Activated T-helper 2 cell treated with anti-CD3 and anti-CD28 coated beads, Interferon-gamma antibody, Interleukin-2, Interleukin-4, amounts not matched to agents 10 μg/mL and 5 μg/mL and 100 μg/mL, durations not matched to agents 14 hours and 24 hours and 36 hours (primary cell): ENCODE results near the gene CATSPERD. TPM values are rescaled to one million over a fixed set of nuclear protein-coding genes. Genes with fewer than 3 reads are reported as not detected.
A peak's percentile ranks its signal among the peaks of the same experiment; 100 is the strongest.

Source experiments
- DNase-seq: peaks from one replicate; pipeline ENCODE4 v3.0.0; 2021; ENCODE audit warnings: low spot score
- H3K27ac Mint-ChIP-seq: one replicate; pipeline ENCODE4 v1.8.0; 2021; ENCODE audit warnings: mixed read lengths
- H3K27me3 Mint-ChIP-seq: one replicate; pipeline ENCODE4 v1.8.0; 2021; ENCODE audit warnings: low read depth, mixed read lengths
- H3K36me3 Mint-ChIP-seq: one replicate; pipeline ENCODE4 v1.8.0; 2021; ENCODE audit warnings: low read depth, mixed read lengths
- H3K4me1 Mint-ChIP-seq: one replicate; pipeline ENCODE4 v1.8.0; 2021; ENCODE audit warnings: low read depth, mixed read lengths
- H3K4me3 Mint-ChIP-seq: one replicate; pipeline ENCODE4 v1.8.0; 2021; ENCODE audit warnings: low read depth, mild to moderate bottlenecking, moderate library complexity, mixed read lengths
- H3K9me3 Mint-ChIP-seq: one replicate; pipeline ENCODE4 v1.8.0; 2021; ENCODE audit warnings: mixed read lengths
- intact Hi-C: fragments of 100-400 bp; cut with micrococcal nuclease; formaldehyde crosslinking; loops from one replicate; pipeline ENCODE4 v1.15.1; 2023
- total RNA-seq: library from RNA; stranded (reverse); gene quantifications from 2 replicates; pipeline ENCODE4 v1.2.3, GENCODE V29; 2022

CATSPERD gene
- total RNA-seq, 1 donor from 2014 or later: not detected

DNA sequence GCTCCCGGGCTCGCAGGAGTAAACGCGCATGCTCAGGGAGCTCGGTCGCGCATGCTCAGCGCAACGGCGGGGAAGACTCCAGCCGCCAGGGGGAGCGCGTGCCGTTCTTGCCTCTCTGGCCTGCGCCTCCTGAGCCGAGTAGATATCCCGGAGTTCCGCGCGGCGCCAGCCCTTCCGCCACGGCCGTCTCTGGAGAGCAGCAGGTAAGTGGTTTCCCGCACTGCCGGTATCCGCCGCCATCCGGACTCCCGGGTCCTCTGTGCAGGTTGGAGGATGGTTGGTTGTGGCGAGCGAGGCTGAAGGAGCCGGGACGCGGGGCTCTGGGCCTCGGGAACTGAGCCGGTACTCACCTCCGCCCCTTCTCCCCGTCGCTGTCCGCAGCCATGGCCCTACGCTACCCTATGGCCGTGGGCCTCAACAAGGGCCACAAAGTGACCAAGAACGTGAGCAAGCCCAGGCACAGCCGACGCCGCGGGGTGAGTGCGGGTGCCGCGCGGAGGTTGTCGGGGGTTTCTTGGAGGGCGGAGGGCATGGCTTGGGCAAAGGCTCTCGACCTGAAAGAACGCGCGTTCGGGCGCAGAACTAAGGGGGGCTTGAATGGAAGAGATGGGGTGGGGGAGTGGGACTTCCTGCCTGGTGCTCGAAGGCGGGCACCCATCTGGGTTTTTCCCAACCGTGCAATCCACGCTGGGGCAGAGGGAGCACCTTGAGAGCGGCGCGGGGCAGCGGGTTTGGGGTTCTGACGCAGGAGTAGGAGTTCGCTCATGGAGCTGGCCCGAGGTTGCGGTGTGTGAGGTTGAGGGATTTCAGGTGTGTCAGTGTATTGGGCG is 30.1 kb upstream of the CATSPERD start, which contains the start of gene RPL36:
TSS of gene RPL36 (plus strand) at position 171 of the 830 bp plus-strand sequence. CDS start at position 384, 213 bp downstream.
- no peaks in the 10 kb centered on the region for H3K9me3 Mint-ChIP-seq
- DNase-seq: peak; percentile 99
- peak within 1 kb of the TSS; percentile 94 for H3K4me3 Mint-ChIP-seq
- peaks cover 15% of the 10 kb centered on the region for H3K4me1 Mint-ChIP-seq
- peaks cover 53% of the 10 kb centered on the region for H3K36me3 Mint-ChIP-seq
- no peaks in the 10 kb centered on the region for H3K27me3 Mint-ChIP-seq
- peak within 1 kb of the TSS; percentile 95 for H3K27ac Mint-ChIP-seq
- intact Hi-C loops: loop anchor here (1.0 to 2.0 kb wide), 3 partner anchors 10 to 68 kb away; partner anchors contain the start of genes CATSPERD, LONP1, MICOS13 and SAFB

DNA sequence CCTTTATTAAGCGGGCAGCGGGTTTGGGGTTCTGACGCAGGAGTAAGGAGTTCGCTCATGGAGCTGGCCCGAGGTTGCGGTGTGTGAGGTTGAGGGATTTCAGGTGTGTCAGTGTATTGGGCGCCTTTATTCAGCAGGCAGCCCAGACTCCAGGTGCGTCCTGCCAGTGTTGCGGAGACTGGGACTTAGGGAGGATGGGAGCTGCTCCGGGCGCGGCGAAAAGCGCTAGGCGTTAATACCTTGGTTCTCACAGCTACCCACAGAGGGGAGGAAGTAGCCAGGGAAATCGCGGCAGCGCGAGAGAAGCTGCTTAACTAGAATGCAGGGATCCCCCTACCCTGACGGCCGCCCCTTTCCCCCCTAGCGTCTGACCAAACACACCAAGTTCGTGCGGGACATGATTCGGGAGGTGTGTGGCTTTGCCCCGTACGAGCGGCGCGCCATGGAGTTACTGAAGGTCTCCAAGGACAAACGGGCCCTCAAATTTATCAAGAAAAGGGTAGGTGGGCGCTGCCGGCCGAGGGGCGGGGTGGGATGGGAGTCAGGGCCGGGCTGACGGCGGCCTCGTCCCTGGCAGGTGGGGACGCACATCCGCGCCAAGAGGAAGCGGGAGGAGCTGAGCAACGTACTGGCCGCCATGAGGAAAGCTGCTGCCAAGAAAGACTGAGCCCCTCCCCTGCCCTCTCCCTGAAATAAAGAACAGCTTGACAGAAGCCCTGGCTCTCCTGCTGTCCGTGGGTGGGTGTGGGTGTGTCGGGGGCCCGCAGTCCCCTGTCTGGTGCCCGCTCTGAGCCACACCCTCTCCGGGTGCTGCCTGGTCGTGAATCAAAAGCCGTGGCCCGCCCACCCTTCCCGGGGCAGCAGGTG is 29.2 kb upstream of the CATSPERD start:
- no peaks in the 10 kb centered on the region for H3K27me3 Mint-ChIP-seq
- intact Hi-C loops: loop anchor here (1.0 to 2.0 kb wide), 3 partner anchors 11 to 68 kb away; partner anchors contain the start of genes CATSPERD, LONP1, MICOS13 and SAFB
- peaks cover 15% of the 10 kb centered on the region for H3K4me1 Mint-ChIP-seq
- peak overlapping the region; percentile 94 for H3K4me3 Mint-ChIP-seq
- H3K27ac Mint-ChIP-seq: peak overlapping the region; percentile 95
- H3K36me3 Mint-ChIP-seq: peaks cover 54% of the 10 kb centered on the region
- H3K9me3 Mint-ChIP-seq: no peaks in the 10 kb centered on the region
- peak; percentile 31 for DNase-seq

DNA sequence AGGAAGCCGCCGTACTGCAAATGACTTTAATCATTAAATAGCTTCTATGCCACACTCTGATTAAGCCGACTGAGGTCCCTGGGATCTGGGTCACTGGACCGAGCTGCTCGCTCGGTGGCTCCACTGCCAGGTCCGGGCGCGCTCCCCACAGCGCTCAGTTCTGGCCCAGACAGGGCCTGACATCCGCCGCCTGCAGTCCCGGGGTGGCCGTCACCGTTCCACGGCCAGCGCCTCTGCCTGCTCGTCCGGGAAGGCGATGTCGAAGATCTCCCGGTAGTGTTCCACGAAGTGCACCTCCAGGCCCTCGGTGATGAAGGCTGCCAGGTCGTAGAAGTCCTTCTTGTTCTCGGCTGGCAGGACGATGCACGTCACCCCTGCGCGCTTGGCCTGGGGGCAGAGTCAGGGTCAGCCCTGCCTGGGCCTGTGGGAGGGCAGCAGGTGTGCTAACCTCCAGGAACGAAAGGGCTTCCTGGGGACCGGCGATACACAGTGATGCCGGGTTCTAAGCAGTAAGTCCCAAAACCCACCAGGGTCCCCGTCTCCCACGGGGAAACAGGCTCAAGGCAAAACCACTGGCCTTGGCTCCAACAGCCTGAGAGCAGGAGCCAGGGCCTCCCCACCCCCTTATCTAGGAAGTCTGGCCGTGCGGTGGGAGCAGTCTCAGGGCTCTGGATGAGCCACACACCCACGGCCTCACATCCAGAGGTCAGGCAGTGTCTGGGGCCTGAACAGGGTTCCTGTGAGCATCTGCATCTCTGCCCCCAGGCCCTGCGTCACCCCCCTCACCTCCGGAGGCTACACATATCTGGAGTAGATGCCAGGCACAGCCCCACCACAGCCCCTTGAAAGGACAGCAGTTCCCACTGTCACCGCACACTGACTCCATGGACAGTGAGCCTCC is 28.4 kb upstream of the CATSPERD start:
- intact Hi-C loops: loop anchor here (2.0 kb wide), 1 partner anchor 69 kb away; the partner anchor contains the start of genes SAFB and SAFB2
- H3K27ac Mint-ChIP-seq: peak overlapping the region; percentile 52
- H3K9me3 Mint-ChIP-seq: no peaks in the 10 kb centered on the region
- H3K36me3 Mint-ChIP-seq: peaks cover 61% of the 10 kb centered on the region
- no peaks in the 10 kb centered on the region for H3K27me3 Mint-ChIP-seq
- DNase-seq: no peak
- peak overlapping the region; percentile 94 for H3K4me3 Mint-ChIP-seq
- peaks cover 11% of the 10 kb centered on the region for H3K4me1 Mint-ChIP-seq

DNA sequence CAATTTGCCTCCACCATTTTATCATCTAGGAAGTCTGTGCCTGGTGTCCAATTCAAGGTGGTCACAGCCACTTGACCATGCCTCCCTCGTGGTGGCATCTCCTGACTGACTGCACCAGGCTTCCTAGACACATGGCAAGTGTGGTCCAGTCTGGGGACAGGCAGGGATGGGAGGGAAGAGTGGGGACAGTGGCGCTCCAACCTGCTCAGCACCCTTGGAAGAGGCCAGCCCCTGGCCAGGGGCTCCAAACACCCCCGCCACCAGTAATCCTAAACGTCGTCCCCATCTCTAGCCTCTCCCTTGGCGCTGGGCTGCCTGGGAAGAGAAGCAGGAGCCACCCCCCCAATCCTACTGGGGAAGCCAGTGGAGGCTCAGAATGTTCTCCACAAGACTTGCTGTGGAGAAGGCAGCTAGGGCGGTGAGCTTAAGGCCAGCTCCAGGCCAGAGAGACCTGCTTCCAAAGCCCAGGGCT is 27.7 kb upstream of the CATSPERD start:
- no peak for DNase-seq
- intact Hi-C loops: no loop called here
- H3K27me3 Mint-ChIP-seq: no peaks in the 10 kb centered on the region
- peak overlapping the region; percentile 50 for H3K27ac Mint-ChIP-seq
- H3K4me3 Mint-ChIP-seq: peak overlapping the region; percentile 94
- H3K9me3 Mint-ChIP-seq: no peaks in the 10 kb centered on the region
- peaks cover 11% of the 10 kb centered on the region for H3K4me1 Mint-ChIP-seq
- peaks cover 66% of the 10 kb centered on the region for H3K36me3 Mint-ChIP-seq

DNA sequence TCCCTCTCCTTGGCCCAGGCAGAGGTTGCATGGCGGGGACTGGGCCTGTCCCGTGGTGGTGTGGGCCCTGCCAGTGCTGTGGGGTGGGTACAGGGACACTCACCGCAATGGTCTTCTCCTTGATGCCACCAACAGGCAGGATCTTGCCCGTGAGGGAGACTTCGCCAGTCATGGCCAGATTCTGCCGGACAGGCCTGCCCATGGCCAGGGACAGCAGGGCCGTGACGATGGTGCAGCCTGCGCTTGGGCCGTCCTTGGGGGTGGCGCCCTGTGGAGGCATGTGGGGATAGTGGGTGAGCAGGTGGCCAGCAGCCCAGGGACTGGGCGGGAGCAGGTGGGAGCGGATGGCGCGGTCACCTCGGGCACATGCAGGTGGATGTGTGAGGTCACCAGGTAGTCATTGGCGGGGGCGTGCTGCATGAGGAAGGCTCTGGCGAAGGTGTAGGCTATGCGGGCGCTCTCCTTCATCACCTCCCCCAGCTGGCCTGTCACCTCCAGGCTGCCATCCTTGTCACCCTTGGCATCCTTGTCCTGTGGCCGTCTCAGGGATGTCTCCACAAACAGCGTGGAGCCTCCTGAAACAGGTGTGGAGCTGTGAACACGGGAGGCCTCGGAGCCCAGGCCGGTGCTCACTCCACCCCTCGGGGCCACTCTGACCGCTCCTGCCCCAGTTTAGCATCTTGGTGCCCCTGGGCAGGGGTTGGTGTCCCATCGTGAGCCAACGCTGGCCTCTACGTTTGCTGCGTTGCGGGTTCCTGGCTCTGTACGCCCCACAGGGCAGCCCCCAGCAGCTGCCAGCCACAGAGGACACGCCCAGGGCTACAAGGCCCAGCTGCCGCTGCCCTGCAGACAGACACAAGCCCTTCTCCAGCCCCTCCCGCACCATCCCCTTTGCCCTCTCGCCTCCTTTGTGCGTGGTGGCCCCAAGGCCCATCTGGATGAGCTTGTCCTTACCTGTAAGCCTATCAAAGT is 27.0 kb upstream of the CATSPERD start:
- intact Hi-C loops: no loop called here
- Mint-ChIP-seq H3K27ac (no peak overlapping the region), H3K9me3 (no peaks in the 10 kb centered on the region), H3K4me3 (no peak overlapping the region), H3K27me3 (no peaks in the 10 kb centered on the region), H3K36me3 (peaks cover 66% of the 10 kb centered on the region), H3K4me1 (peaks cover 8% of the 10 kb centered on the region)
- DNase-seq: no peak

DNA sequence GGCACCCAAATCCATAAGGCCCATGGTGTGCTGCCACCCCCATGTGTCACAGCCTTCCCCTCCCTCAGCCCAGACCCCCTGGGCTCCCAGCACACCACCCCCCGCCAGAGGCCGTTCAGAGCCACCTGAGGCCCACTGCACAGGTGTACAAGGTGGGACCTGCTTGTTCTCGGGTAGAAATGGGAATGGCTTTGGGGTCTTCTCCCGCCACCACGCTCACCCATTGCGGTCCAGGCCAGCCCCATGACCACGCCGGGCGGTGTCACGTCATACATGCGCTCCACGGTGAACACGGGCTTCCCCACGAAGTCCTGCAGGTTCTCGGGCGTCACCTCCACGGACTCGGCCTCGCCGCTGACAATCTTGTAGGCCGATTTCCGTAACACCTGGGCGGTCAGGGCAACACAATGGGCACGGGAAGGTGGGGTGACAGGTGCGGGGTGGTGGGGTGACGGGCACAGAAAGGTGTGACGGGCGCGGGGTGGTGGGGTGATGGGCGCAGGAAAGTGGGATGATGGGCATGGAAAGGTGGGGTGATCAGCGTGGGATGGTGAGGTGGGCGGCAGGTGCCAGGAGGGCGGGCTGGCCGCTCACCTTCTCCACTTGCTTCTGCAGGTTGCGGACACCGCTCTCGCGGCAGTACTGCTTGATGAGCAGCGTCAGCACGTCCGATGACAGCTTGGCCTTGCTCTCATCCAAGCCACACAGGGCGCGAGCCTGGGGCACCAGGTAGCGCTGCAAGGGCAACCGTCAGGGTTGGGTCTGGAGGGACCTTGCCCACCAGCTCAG is 26.1 kb upstream of the CATSPERD start:
- no peak for DNase-seq
- H3K27me3 Mint-ChIP-seq: no peaks in the 10 kb centered on the region
- H3K4me3 Mint-ChIP-seq: no peak overlapping the region
- peaks cover 72% of the 10 kb centered on the region for H3K36me3 Mint-ChIP-seq
- intact Hi-C loops: no loop called here
- H3K27ac Mint-ChIP-seq: no peak overlapping the region
- no peaks in the 10 kb centered on the region for H3K9me3 Mint-ChIP-seq
- H3K4me1 Mint-ChIP-seq: peaks cover 8% of the 10 kb centered on the region

DNA sequence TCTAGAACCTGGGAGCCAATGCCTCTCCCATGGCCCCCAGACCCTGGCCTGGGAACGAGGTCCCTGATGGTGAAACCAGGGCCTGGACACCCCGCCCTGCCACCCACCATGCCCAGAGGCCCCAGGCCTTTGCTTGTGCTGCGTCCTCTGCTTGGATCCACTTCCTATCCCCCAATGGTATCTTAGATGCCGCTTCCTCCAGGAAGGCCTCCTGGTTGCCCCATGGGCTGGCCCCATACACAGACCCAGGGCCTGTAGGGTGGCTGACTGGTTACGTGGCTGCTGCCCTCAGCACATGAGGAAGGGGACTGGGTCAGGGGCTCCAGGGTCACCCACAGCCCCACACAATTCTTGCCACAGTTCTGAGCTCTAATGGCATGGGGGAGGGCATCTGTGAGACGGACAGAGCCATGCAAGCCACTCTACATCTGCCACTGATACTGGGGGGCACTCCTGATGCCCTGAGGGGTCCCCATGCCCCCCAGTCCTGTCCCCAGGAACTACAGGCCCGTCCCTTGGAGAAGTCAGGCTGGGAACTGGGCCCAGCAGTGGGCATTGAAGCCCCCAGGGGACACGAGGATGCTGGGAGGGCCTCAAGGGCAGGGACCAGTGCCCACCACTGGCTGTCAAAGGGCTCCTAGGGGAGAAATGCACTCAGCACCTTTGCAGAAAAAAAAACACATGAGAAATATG is 25.3 kb upstream of the CATSPERD start:
- intact Hi-C loops: no loop called here
- Mint-ChIP-seq H3K27me3 (no peaks in the 10 kb centered on the region), H3K9me3 (no peaks in the 10 kb centered on the region), H3K36me3 (peaks cover 72% of the 10 kb centered on the region), H3K27ac (no peak overlapping the region), H3K4me1 (peaks cover 7% of the 10 kb centered on the region), H3K4me3 (no peak overlapping the region)
- DNase-seq: no peak

DNA sequence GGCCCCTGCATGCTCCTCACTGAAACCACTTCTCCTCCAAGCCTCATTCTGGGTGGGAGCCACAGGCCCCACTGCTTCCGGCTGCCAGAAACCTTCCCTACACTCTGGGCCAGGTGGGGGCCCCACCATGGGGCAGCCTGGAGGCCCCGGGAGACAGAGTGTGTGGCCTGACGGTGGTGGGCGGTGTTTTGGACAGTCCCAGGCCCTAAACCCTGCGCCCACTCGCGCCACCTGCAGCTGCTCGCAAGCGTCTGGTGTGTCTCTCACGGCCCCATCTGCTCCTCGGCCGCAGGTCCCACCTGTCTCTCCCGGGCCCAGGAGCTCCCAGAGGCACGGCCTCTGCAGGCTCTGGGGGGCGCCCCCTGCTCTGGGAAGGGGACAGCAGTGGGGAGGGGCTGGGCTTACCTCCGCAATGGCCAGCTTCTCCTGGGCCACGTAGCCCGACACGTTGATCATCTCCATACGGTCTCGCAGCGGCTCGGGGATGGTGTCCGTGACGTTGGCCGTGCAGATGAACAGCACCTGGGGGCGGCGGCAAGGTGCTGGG is 24.7 kb upstream of the CATSPERD start:
- intact Hi-C loops: no loop called here

DNA sequence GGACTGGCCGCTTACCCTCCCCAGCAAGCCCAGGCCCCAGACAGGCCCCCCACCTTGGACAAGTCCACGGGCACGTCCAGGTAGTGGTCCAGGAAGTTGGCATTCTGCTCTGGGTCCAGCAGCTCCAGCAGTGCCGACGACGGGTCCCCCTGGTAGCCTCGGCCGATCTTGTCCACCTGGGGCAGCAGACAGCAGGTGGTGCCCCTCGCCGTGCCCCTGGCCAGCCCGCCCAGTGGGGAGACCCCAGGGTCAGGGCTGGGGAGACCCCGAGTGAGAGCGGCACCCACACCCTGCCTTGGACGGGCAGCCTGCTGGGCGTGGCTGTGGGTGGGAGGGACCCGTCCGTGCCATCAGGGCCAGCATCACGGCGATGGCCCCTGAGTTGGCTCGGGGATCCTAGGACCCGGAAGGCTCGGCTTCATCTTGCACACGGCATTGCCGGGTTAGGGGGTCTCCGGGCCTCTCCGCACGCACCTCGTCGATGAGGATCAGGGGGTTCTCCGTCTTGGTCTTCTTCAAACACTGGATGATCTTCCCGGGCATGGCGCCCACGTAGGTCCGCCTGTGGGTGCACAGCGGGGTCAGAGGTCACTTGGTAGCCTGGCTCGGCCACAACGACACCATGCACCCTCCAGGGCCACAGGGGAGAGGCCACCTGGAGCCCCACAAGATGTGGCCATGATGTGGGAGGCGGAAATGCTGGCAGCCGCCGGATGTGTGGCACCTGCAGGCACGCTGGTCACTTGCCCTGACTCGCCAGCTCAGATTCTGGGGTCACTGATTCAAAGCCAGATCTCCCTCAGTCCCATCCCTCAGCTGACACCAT is 24.0 kb upstream of the CATSPERD start:
- Mint-ChIP-seq H3K4me1 (peaks cover 7% of the 10 kb centered on the region), H3K27me3 (no peaks in the 10 kb centered on the region), H3K4me3 (no peak overlapping the region), H3K9me3 (no peaks in the 10 kb centered on the region), H3K27ac (peak overlapping the region; percentile 26), H3K36me3 (peaks cover 69% of the 10 kb centered on the region)
- DNase-seq: no peak
- intact Hi-C loops: no loop called here

More for the DNA sequence above, 24.7 kb upstream of the CATSPERD start:
- H3K27me3 Mint-ChIP-seq: no peaks in the 10 kb centered on the region
- H3K9me3 Mint-ChIP-seq: no peaks in the 10 kb centered on the region
- no peak overlapping the region for H3K27ac Mint-ChIP-seq
- H3K4me1 Mint-ChIP-seq: peaks cover 7% of the 10 kb centered on the region
- no peak for DNase-seq
- H3K4me3 Mint-ChIP-seq: no peak overlapping the region
- peaks cover 69% of the 10 kb centered on the region for H3K36me3 Mint-ChIP-seq
